Omental fat pad (tissue), 4 donors: Measurements from ENCODE around the gene ZMAT5. TPM values are rescaled to one million over a fixed set of nuclear protein-coding genes. Genes with fewer than 3 reads are reported as not detected.

Experiments used
- ATAC-seq: fragments of 150-250 bp; one replicate; pipeline ENCODE4 v1.9.1; 2016; ENCODE audit warnings: mild to moderate bottlenecking, moderate library complexity; ENCODE audit not compliant: low FRiP score
- DNase-seq: peaks from one replicate; pipeline ENCODE4 v3.0.0-alpha.2; 2019; ENCODE audit warnings: low spot score
- total RNA-seq, 4 donors: library from RNA; depleted of rRNA; stranded (reverse); fragments of >200 nt; gene quantifications; one replicate each; pipeline ENCODE4 v1.1.0, GENCODE V29; 2016
- TF ChIP-seq, protein P1 (sequence below), 3 donors: fragments of 450-650 bp; IDR thresholded peaks; one replicate each; pipeline ENCODE4 v1.5.1; 2016 to 2017; ENCODE audit warnings: antibody characterized with exemption in 3 of 3, mild to moderate bottlenecking in 3 of 3, moderate library complexity in 2 of 3

Gene ZMAT5
- total RNA-seq, 4 donors from 2014 or later = 8.3 to 23.0 (median 16.9) TPM

GRCh38 chr22:29723766-29724165 lies 43.0 kb downstream of the ZMAT5 start:
- TF ChIP-seq, protein P1, sequence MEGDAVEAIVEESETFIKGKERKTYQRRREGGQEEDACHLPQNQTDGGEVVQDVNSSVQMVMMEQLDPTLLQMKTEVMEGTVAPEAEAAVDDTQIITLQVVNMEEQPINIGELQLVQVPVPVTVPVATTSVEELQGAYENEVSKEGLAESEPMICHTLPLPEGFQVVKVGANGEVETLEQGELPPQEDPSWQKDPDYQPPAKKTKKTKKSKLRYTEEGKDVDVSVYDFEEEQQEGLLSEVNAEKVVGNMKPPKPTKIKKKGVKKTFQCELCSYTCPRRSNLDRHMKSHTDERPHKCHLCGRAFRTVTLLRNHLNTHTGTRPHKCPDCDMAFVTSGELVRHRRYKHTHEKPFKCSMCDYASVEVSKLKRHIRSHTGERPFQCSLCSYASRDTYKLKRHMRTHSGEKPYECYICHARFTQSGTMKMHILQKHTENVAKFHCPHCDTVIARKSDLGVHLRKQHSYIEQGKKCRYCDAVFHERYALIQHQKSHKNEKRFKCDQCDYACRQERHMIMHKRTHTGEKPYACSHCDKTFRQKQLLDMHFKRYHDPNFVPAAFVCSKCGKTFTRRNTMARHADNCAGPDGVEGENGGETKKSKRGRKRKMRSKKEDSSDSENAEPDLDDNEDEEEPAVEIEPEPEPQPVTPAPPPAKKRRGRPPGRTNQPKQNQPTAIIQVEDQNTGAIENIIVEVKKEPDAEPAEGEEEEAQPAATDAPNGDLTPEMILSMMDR (IDR thresholded peaks at IDR 0.05) = no peak
- DNase-seq (no peak), ATAC-seq (no peak)

DNA sequence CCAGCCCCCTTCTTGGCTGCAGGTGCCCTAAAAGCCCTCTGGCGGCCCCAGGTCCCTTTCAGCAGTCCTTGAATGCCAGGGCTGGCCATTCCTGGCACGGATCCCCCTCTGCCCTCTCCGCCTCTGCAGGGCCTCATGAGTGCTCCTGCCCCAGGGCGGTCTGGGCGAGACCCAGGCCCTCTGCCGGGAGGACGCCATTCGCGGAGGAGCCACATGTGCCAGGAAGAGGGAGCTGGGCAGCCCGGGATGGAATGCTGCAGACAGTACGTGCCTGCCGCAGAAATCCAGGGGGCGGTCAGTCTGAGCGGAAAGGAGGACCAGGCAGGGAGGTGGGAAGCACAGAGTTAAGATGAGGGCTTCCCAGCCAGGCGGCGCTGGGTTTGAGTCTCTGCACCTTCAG lies 44.2 kb downstream of the ZMAT5 start:
- DNase-seq (no peak), ATAC-seq (no peak)
- TF ChIP-seq, protein P1 (IDR thresholded peaks at IDR 0.05) = no peak

DNA sequence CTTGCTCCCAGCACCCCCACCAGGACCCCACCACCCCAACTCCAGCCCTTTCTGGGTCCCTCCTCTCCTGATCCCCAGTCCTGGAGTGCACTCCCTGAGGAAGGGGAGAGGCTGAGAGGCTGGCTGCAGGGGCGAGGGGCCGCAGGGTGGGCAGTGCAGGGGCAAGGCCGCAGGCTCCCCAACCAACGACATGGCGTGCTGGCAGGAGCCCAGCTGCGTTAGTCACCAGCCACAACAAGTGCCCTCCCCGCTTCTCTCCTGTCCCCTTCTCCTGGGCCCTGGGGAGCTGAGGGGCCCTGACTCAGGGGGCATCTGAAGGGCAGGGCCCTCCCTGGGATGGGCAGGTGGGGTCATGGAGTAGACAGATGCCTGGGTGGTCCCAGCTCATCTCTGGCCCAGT lies 44.7 kb downstream of the ZMAT5 start:
- no peak for DNase-seq
- TF ChIP-seq, protein P1 (IDR thresholded peaks at IDR 0.05) = no peak
- no peak for ATAC-seq

- TF ChIP-seq, protein P1 (IDR thresholded peaks at IDR 0.05) = no peak
- DNase-seq = no peak
- no peak for ATAC-seq
These were observed 45.9 kb downstream of the ZMAT5 start for GRCh38 chr22:29720811-29721323.

- DNase-seq (no peak), ATAC-seq (no peak)
- TF ChIP-seq, protein P1 (IDR thresholded peaks at IDR 0.05) = no peak
These were observed 46.7 kb downstream of the ZMAT5 start, which contains the start of gene CABP7 for GRCh38 chr22:29719899-29720645. CABP7 (plus strand) TSS chr22:29720003; CDS start chr22:29720425, 422 bp downstream.

DNA sequence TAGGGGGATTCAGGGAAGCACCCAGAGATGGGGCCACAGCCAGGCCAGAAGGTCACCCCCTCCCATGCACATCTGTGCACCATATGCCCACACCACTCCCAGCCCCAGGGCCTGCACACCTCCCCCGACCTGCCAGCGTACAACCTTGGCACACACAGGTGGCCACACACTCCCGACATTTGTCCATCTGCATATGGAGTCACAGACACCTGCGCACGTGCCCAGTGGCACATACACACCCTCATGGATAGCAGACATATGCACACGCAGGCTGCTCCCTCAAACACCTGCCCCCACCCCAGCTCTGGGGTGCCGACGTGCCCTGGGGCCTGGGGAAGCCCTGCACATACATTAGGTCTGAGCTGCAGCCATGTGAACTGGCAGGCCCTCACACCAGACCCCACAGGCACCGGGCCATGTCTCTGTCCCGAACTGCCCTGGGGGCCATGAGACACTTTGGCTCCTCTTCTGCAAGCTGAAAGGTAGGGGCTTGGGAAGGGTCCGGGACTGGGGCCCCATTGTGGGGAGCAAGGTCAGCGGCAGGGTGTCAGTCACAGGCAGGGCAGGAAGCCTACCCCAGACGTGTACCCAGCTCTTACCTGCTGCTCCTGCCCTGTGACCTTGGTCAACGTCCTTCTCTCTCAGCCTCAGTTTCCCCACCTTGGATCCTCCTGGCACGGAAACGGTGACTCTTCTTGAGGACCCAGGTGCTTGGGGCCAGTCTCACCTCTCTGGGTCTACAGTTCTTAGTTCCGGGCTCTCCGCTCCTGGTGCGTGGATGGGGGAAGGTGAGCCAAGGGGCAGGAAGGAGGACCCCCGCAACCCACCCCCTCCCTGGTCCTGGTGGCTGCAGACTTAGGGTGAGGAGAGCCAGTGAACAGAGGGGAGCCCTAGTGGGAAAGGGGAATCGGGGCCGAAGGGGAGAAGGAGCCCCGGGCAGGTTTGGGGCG lies 47.6 kb downstream of the ZMAT5 start:
- no peak for DNase-seq
- TF ChIP-seq, protein P1 (IDR thresholded peaks at IDR 0.05) = no peak

More for the DNA sequence above, 47.6 kb downstream of the ZMAT5 start:
- ATAC-seq = no peak
